DMS153 treated with DMSO at 0.1 percent for 48 hours (cell line): Measurements from ENCODE around the gene TNFRSF19.

Source experiments
- DNase-seq: peaks from one replicate; lab custom pipeline; 2025; ENCODE audit not compliant: unreplicated experiment; lab: John Stamatoyannopoulos, UW

Gene TNFRSF19

DNA sequence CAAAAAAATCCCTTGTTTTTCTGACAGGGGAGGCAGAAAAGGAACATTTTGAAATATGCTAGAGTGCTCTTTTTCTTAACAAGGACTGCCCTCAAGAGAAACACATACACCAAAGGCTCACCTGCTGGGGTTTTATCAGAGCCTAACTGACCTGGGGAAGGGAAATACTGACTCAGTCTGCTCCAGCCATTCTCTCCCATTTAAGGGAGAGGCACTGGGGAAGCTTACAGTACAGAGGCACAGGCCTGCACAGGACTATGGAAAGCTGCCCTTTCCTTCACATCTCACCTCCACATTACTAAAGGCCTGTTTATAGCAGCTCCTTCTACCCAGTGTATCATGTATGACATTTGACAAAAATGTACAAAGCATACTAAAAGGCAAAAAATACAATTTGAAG is 30.3 kb downstream of the TNFRSF19 start:
- DNase-seq, result no peak

DNA sequence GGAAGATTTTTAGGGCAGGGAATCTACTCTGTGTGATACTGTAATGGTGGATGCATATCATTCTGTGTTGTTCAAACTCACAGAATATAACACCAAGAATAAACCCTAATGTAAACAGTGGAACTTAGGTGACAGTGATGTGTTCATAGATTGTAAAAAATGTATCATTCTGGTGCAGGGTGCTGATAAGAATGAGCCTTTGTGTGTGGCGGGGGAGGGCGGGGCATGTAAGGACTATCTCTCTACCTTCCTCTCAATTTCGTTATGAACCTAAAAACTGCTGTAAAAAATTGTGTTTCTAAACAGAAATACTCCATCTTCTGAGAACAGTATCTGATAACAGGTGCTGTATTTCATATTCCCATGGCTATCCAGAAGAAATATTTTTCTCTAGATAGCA is 35.6 kb downstream of the TNFRSF19 start:
- no peak for DNase-seq

DNA sequence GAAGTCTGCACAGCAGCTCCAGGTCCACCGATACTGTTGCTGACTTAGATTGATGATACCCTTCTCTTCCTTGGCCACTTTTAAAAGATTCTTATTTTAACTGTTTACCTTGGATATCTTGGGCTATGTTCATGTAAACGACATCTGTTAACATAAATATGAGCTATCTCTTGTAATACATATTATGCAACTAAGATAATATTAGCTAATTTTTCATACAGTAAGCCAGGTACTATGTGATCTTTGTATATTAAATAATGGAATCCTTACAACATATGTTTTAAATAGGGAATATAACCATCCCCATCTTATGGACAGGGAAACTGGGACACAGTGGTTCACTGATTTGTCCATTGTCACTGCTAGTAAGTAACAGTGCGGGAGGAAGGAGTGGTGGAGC is 37.9 kb downstream of the TNFRSF19 start:
- no peak for DNase-seq

DNA sequence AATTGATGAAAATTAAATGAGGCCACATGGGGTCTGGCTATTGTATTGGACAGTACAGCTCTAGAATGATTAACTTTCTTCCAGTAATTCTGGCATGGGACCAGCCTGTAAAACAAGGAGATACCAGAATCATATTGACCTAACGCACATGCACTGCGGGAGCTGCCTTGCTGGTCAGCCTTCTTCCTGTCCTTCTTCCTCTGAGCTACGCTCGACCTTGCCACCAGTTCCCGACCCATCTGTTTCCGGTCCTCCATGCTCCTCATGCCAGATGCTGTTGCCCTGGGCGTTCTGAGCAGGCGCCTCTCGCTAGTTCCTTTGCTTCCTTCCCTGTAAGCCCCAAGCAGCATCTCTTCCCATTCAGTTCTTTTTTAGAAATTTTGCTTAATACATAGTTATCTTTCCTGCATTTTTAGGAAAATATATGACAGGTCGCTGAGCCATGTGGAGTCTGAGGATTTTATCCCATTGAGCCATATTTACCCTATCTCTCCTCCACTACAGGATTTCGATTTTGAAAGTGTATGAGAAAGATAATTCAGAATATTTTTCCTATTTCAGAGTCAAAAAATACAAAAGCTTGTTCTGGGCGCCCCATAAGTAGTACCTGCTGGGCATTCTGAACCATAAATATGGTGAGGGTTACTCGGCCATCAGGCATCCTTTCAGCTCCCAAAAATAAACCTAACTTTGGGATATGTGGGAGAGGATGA is 38.6 kb downstream of the TNFRSF19 start:
- DNase-seq, result no peak

DNA sequence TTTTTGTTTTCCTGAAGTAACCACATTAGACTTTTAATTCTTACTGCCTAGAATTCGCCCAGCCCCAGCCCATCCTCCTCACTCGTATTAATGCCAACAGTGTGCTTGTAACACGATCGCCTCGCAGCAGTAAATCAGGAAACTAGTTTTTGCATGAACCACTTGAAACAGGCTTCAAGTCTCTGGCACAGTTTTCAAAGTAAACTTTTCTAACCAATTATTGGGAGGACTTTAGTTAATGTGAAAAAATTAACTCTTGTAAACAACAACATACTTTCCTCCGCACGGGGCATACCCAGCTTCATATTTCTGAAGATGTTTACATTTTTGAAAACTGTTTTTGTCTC is 39.2 kb downstream of the TNFRSF19 start:
- peak; percentile 17 for DNase-seq

DNA sequence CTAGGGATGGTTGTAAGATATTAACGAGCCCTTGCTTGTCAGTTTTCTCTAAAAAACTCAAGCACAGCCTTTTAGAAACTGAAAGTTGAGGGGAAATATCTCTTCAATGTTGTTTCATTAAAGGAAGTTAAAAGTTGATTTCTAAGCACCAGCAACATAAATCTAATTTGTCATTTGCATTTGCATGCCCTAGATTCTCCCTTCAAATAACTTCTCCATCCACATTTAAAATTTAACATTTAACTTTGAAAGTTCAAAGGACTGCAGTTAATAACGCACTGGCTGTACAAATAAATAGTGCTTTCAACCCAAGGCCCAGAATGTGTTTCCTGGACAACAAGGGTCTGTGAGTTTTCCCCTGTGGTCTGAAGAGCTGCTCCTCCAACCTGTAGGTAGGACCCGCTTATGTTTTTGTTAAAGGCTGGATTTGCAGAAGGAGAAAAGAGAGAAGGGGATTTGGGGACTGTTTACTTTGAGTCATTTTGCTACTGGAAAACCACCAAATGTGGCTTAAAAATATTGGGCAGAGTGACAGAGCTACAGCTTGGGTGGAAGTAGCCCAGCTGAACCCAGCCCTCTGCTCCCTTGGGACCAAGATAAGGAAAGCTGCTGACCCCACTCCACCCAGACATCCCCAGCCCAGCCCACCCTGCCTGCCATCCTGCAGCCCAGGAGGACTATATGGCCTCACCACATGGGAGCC is 39.8 kb downstream of the TNFRSF19 start:
- DNase-seq, result no peak

DNA sequence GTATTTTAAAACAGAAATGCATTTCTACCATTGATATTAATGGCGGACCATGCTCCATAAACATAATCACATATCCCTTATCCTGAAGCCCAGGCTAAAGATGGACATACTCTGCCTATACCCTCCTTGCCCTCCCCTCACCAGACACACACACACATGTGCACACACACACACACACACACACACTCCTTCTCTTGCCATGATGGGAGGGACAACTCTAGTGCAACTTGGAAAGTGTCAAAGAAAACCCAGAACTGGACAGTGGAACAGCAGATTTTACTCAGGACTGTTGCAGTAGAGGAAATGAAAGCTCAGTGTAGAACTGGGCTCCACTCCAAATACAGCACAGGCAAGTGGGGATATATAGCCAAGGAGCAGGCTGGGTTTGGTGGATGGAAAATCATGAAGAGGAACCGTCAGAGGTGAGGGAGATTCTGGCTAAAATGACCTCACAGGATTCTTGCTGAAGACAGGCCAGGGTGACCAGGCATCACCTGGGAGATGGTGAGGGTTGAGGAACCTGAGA is 40.8 kb downstream of the TNFRSF19 start:
- DNase-seq, result no peak

DNA sequence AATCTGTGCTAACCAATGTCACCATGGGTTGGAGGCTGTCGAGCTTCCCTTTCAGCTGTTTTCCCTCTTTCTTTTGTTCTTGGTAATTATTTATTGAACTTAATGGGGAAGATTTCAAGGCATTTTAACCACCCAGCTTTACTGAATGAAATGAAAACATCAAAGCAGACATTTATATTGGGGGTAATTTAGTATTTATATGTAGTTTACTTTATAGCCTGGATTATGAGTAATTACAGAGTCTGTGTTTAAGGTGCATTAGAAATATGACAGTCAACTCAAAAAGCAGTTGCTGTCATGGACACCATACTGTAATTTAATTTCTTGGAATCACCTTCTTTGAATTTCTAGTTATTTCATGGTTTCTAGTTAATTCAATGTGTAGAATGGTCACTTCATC is 42.0 kb downstream of the TNFRSF19 start:
- DNase-seq, result no peak

DNA sequence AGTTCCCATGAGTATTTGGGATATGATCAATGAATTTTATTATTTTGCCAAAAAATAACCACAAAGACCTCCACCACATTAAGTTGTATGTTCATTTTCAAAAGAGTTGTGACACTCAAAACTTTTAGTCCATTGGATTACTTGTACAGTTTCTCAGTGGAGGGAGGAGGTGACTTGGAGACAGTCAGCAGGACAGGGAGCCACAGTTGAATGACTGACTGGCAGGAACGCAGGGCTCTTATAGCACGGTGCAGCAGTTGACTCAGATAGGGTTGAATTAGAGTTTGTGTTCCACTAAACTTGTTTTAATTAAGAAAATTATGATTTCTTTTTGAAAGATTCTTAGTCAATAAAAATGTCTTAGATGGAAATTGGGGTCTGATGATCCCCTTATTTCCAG is 42.5 kb downstream of the TNFRSF19 start:
- DNase-seq, result no peak

DNA sequence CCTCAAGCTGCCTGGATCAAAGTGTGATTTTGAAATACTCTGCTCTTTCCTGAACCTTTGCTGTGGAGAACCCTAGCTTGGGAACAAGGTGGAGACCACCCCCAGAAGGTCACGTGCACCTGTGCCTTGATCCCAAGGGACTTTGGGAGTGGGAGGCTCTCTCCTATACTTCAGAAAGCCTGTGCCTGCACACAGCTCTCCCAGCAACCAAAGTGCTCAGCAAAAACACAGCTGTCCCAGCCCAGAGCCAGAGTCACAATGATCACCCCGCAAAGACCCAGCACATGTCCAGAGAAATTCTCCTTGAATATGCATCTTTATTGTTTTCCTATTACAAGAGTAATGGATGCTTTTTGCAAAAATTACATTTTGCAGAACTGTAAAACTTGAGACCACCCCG is 43.4 kb downstream of the TNFRSF19 start:
- DNase-seq, result no peak

DNA sequence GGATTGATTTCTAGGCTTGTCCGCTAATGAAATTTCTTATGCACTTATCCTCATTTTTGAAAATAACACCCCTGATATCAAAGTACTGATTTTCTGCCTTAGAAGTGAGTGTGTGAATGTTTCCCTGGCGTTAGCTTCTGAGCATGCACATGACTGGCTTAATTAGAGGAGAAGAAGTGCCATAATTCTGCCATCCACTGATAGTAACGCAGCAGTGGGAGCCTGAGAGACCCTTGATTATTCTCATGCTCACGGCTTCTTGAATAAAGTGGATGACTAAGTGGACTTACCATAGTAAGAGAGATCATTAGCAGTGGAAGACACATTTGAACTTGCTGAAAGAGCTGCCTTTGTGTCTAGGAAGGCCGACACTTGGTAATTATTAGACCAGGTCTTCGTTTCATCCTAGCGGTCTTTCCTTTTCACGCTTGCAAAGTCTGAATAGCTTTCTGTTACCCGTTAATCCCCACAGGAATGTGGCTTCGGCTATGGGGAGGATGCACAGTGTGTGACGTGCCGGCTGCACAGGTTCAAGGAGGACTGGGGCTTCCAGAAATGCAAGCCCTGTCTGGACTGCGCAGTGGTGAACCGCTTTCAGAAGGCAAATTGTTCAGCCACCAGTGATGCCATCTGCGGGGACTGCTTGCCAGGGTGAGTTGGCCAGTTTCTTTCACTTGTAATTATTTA is 45.3 kb downstream of the TNFRSF19 start:
- DNase-seq, result no peak

DNA sequence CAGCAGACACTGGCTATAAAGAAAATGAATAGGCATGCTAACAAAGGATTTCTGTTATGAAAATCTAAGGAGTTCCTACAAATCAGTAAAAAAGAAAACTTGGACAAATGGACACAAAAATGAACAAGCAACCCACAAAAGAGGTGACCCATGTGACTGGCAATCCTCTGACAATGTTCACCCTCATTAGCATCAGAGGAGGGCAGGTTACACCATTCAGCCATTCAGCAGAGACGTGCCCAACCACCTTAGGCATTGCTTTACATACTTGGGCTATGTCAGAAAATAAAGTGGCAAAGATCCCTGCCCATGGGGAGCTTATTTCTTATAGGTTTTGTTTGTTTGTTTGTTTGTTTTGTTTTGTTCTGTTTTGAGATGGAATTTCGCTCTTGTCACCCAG is 46.0 kb downstream of the TNFRSF19 start:
- no peak for DNase-seq

DNA sequence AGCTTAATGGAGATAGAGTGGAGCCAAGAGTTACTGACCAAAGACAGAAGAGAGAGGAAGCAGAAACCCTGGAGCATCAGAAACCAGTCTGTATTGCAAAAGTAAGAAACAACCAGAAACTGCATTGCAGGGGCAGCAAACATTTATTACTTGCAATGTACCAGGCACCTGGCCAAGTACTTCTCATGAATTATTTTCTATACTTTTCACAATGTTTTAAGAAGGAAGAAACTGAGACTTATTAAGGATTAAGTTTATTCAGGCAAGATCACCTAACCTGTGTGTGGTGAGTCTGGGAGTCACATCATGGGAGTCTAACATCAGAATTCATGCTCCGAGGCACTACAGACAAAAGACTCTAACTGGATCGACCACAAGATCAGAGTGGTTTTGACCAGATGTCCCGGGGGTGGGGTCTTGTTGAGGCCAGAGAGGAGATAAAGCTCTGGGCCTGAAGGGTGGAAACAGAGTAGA is 47.4 kb downstream of the TNFRSF19 start:
- no peak for DNase-seq

DNA sequence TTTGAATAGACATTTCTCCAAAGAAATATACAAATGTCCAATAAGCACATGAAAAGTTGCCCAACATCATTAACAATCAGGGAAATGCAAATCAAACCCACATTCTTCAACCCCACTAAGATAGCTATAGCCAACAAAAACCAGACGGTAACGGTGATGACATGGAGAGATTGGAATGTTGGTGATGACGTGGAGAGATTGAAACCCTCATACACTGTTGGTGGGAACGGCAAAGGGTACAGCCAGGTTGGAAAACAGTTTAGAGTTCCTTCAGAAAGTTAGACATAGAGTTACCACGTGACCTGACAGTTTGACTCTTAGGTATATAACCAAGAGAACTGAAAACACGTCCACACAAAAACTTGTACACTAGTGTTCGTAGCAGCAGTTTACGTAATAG is 48.1 kb downstream of the TNFRSF19 start:
- DNase-seq, result no peak

DNA sequence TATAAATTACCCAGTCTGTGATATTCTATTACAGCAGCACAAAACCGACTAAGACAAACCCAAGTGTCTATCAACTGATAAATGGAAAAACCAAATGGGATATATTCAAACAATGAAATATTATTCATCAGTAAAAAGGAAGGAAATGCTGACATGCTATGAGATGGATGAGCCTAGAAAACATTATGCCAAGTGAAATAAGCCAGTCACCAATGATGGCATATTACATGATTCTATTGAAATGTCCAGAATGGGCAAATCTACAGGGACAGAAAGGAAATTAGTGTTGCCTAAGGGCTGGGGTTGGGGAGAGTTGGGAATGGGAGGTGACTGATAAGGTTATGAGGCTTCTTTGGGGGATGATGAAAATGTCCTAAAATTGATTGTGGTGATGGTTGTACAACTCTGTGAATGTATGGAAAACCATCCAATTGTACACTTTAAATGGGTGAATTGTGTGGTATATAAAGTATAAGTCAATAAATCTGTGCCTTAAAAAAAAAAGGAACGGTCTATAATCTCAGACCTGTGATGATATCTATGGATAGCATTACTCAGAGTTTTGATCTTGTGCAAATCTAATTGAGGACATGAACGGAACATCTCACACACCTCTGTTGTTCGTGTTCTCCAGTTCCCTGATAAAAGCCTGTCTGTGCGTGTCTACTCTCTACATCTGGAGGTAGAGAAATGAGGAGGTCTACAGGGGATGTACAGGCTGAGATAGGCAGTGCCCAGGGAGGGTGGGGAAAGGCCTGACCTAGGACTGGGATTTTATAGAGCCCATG is 49.0 kb downstream of the TNFRSF19 start:
- no peak for DNase-seq

DNA sequence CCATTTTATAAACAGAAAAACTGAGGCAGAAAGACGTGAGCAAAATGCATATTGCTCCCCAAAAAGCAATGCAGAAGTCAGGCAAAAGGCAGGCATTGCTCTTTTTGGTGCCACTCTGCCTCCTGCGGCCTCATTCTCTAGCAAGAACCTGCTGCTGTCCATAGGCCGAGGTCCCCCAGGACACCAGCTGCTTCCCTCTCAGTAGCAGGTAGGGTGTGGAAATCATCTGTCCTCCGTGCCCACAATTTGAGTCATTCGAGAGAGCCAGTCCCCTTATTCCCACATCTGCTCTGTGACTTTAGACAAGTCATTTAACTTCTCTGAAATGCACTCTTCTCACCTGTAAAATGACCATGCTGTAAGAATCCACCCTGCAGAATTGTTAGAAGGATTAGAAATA is 50.0 kb downstream of the TNFRSF19 start:
- DNase-seq, result no peak

DNA sequence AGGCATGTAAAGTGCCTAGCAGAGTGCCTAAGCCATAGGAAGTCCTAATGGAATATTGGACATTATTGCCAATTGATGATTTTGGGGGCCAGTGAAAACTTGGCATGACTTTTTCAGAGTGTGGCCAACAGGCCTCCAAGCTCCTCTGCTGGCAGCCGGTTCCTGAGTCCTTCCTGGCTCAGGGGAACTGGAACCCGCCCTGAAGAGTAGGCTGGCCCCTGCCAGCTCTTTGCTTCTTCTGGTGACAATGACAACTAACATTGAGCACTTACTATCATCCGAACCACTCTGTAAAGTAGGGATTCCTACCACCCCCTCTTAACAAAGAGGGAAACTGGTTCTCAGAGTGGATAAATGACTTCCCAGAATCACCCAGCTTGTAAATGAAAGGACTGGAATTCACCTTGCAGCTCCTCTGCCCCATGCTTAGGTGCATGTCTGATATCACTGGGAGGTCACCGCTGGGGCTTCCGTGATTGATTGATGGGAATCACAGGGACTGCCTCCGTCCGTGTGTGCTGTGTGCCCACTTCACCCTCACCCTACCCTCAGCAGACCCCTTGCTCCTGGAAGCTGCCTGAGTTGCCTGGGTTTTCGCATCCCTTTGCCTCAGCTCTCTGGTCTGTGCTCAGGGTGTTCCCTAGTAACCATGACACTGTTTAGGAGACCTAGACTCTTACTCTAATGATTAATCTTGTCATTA is 50.6 kb downstream of the TNFRSF19 start:
- no peak for DNase-seq

DNA sequence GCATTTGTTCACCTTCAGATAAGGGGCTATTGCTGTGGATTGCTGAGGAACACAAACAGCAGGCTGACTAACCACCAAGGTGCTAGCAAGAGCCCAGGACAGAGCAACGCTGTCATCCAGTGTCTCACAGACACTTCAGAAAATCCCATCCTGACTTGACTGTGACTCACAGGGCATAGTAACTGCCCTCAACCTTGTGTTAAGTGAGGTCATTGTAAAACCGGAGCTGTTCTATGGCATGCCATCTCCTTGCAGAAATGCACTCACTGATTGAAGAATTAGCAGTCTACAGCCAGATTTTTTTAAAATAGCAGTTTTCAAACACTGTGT is 51.1 kb downstream of the TNFRSF19 start:
- DNase-seq, result no peak

DNA sequence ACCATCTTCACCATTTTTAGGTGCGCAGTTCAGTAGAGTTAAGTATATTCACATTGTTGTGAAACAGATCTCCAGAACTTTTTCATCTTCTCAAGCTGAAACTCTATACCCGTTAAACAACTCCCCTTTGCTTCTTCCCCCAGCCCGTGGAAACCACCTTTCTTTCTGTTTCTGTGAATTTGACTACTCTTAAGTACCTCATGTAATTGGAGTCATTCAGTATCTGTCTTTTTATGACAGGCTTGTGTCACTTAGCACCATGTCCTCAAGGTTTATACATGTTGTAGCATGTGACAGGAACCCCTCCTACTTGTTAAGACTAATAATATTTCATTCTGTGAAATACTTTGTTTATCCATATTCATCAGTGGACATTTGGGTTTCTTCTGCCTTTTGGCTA is 52.8 kb downstream of the TNFRSF19 start:
- no peak for DNase-seq

DNA sequence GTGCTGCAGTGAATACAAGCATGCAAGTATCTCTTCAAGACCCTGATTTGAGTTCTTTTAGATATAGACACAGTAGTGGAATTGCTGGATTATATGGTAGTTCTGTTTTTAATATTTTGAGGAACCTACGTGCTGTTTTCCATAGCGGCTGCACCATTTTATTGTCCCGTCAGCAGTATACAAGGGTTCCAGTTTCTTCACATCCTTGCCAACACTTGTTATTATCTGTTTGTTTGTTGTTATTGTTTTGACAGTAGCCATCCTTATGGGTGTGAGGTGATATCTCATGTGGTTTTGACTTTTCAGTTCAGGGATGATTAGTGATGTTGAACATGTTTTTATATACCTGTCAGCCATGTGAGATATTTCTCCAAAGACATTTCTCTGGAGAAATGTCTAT is 53.2 kb downstream of the TNFRSF19 start:
- DNase-seq, result no peak

DNA sequence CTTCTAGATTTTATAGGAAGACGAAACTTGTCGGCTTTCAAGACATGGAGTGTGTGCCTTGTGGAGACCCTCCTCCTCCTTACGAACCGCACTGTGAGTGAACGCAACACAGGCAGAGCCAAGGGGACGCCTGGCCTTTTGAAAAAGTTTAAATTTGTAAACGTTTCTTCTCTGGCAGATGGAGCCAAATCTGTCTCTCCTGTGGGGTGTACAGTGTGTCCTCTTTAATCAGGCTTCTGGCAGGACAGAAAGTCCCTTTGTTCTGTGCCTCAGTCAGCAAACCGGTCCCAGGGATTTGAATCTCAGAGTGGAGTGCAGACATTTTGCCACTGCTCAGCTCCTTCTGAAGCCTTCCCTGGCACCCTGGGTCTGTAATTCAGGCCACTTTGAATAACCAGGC is 56.5 kb downstream of the TNFRSF19 start:
- no peak for DNase-seq
